ENCODE data around the gene GLI1. TPM values are rescaled to one million over a fixed set of nuclear protein-coding genes. Genes with fewer than 3 reads are reported as not detected.

GLI1 gene
- total and polyA plus RNA-seq, 2 experiments from 2014 or later, result 0.79 to 7.3 TPM

GRCh38 chr12:57479043-57479375, 19.4 kb downstream of the GLI1 start:
- Histone ChIP-seq H3K27me3 (peaks cover 58% of the 10 kb centered on the region), H3K36me3 (no peaks in the 10 kb centered on the region), H3K9me3 (ENCODE audit: low read depth) (no peaks in the 10 kb centered on the region), H3K27ac (no peak overlapping the region), H3K4me1 (ENCODE audit: low read depth) (no peaks in the 10 kb centered on the region), H3K4me3 (no peak overlapping the region)
- TF ChIP-seq, protein P1, sequence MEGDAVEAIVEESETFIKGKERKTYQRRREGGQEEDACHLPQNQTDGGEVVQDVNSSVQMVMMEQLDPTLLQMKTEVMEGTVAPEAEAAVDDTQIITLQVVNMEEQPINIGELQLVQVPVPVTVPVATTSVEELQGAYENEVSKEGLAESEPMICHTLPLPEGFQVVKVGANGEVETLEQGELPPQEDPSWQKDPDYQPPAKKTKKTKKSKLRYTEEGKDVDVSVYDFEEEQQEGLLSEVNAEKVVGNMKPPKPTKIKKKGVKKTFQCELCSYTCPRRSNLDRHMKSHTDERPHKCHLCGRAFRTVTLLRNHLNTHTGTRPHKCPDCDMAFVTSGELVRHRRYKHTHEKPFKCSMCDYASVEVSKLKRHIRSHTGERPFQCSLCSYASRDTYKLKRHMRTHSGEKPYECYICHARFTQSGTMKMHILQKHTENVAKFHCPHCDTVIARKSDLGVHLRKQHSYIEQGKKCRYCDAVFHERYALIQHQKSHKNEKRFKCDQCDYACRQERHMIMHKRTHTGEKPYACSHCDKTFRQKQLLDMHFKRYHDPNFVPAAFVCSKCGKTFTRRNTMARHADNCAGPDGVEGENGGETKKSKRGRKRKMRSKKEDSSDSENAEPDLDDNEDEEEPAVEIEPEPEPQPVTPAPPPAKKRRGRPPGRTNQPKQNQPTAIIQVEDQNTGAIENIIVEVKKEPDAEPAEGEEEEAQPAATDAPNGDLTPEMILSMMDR (IDR thresholded peaks at IDR 0.05; ENCODE audit: low read depth, low read length), result no peak
- DNase-seq (ENCODE audit: low read depth in 1 of 2, low spot score in 1 of 2), result no peak

- Histone ChIP-seq H3K4me3 (no peak within 1 kb of the TSS), H3K36me3 (no peaks in the 10 kb centered on the region), H3K4me1 (ENCODE audit: low read depth) (no peaks in the 10 kb centered on the region), H3K9me3 (ENCODE audit: low read depth) (no peaks in the 10 kb centered on the region), H3K27ac (no peak within 1 kb of the TSS), H3K27me3 (peaks cover 52% of the 10 kb centered on the region)
- TF ChIP-seq, protein P1 (IDR thresholded peaks at IDR 0.05; ENCODE audit: low read depth, low read length), result no peak
- no peak for DNase-seq (ENCODE audit: low read depth in 1 of 2, low spot score in 1 of 2)
Observed at GRCh38 chr12:57479376-57480115, 20.0 kb downstream of the GLI1 start, which contains the start of gene ARHGAP9. Gene ARHGAP9 (minus strand): TSS chr12:57479866. CDS start chr12:57479406, 460 bp downstream.

GRCh38 chr12:57481671-57482070, 22.1 kb downstream of the GLI1 start:
- H3K27ac ChIP-seq, result no peak overlapping the region
- no peak overlapping the region for H3K4me3 ChIP-seq
- H3K4me1 ChIP-seq (ENCODE audit: low read depth), result no peaks in the 10 kb centered on the region
- H3K9me3 ChIP-seq (ENCODE audit: low read depth), result no peaks in the 10 kb centered on the region
- no peaks in the 10 kb centered on the region for H3K36me3 ChIP-seq
- peaks cover 31% of the 10 kb centered on the region for H3K27me3 ChIP-seq
- DNase-seq (ENCODE audit: low read depth in 1 of 2, low spot score in 1 of 2), result no peak
- TF ChIP-seq, protein P1 (IDR thresholded peaks at IDR 0.05; ENCODE audit: low read depth, low read length), result no peak

DNA sequence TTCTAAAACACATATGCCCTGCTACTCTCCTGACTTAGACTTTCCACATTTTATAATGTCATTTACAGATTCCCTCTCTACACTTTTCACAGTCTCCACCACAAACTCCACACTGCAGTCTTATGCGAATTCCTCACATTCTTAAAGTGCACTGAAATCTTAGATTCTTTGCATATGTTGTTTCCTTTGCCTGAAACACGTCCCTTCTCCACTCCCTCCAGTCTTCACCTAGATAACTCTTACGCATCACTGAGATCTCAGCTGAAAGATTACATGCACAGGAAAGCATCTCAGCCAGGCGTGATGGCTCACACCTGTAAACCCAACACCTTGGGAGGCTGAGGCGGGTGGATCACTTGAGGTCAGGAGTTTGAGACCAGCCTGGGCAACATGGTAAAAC, 23.9 kb downstream of the GLI1 start:
- Histone ChIP-seq H3K36me3 (no peaks in the 10 kb centered on the region), H3K9me3 (ENCODE audit: low read depth) (no peaks in the 10 kb centered on the region), H3K4me1 (ENCODE audit: low read depth) (peaks cover under 1% of the 10 kb centered on the region), H3K27me3 (peaks cover 13% of the 10 kb centered on the region), H3K4me3 (no peak overlapping the region), H3K27ac (no peak overlapping the region)
- TF ChIP-seq, protein P1 (IDR thresholded peaks at IDR 0.05; ENCODE audit: low read depth, low read length), result no peak
- DNase-seq (ENCODE audit: low read depth in 1 of 2, low spot score in 1 of 2), result peak in 1 of 2 donors; percentile 66

- H3K27ac ChIP-seq, result peak overlapping the region; percentile 31
- H3K36me3 ChIP-seq, result peaks cover 5% of the 10 kb centered on the region
- peaks cover 1% of the 10 kb centered on the region for H3K27me3 ChIP-seq
- TF ChIP-seq, protein P1 (IDR thresholded peaks at IDR 0.05; ENCODE audit: low read depth, low read length), result no peak
- H3K4me3 ChIP-seq, result no peak overlapping the region
- no peak for DNase-seq (ENCODE audit: low read depth in 1 of 2, low spot score in 1 of 2)
- H3K9me3 ChIP-seq (ENCODE audit: low read depth), result no peaks in the 10 kb centered on the region
- H3K4me1 ChIP-seq (ENCODE audit: low read depth), result peaks cover 6% of the 10 kb centered on the region
Observed at GRCh38 chr12:57485695-57486094, 26.1 kb downstream of the GLI1 start.

Measured in cardiac muscle cell (in vitro differentiated cells and primary cell).